ENCODE results near the gene LENG8. TPM values are rescaled to one million over a fixed set of nuclear protein-coding genes. Genes with fewer than 3 reads are reported as not detected.

Gene LENG8
- total and polyA plus RNA-seq, 4 experiments from 2014 or later = 3.1 to 565 (median 273) TPM

DNA sequence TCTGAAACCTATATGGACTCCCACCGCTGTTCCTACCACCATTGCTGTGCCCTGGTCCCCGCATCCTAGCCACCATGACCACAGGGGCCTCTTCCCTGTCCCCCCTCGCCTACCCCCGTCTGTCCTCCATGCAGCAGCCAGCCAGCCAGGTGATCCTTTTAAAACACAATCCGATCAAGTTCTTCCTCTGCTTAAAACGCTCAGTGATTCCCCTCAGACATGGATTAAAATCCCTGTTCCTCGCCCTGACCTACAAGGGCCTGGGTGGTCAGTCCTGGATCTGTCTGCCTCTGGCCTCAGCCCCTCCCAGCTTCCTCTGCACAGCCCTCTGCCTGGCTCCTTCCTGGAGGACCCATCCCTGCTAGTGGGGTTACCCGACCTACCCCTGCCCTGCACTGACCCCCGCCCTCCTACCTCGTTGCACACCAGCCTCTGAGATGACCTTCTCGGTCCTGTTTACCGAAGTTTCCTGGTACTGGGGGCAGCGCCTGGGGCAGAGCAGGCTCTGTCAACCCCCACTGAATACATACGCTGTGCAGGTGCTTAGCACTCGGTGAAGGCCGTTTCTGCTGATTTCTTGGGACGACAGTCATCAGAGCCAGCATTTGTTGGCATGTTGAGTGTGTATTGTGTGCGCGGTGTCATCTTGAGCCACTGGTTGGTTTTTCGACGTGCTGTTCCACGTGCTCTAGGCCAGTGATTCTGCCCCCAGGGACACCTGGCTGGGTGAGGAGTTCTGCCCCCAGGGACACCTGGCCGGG is 14.7 kb upstream of the LENG8 start:
- no peak for DNase-seq
- H3K27ac ChIP-seq (ENCODE audit: low read depth, low read length) = no peak overlapping the region
- no peaks in the 10 kb centered on the region for H3K9me3 Mint-ChIP-seq
- POLR2A ChIA-PET (ENCODE audit: partially characterized antibody) = interaction anchor here (1.7 kb wide), 1 partner anchor 15 kb away, joined by 8 read pairs; the partner anchor contains the start of gene LENG8
- H3K4me3 ChIP-seq (ENCODE audit: low read length in 2 of 2) = no peak overlapping the region
- no peaks in the 10 kb centered on the region for H3K9me3 ChIP-seq (ENCODE audit: control insufficient read depth in 1 of 2, low read length in 2 of 2)
- peaks cover 0 to 4% of the 10 kb centered on the region in 2 donors for H3K36me3 Mint-ChIP-seq
- CTCF ChIA-PET (ENCODE audit: partially characterized antibody) = no interaction called here
- peaks cover 0 to 4% of the 10 kb centered on the region in 2 donors for H3K27me3 Mint-ChIP-seq
- H3K4me3 Mint-ChIP-seq = no peak overlapping the region
- no peaks in the 10 kb centered on the region for H3K36me3 ChIP-seq (ENCODE audit: insufficient read depth, low read length)
- H3K4me1 ChIP-seq (ENCODE audit: insufficient read depth, low read length) = peaks cover 13% of the 10 kb centered on the region
- no peaks in the 10 kb centered on the region for H3K27me3 ChIP-seq (ENCODE audit: insufficient read depth, low read length)
- peaks cover 10 to 41% (median 15%) of the 10 kb centered on the region in 4 donors for H3K4me1 Mint-ChIP-seq
- H3K27ac Mint-ChIP-seq = peak overlapping the region in 3 of 7 donors; percentile 48 to 66 (median 55)
- intact Hi-C loops (cut with micrococcal nuclease) = no loop called here

DNA sequence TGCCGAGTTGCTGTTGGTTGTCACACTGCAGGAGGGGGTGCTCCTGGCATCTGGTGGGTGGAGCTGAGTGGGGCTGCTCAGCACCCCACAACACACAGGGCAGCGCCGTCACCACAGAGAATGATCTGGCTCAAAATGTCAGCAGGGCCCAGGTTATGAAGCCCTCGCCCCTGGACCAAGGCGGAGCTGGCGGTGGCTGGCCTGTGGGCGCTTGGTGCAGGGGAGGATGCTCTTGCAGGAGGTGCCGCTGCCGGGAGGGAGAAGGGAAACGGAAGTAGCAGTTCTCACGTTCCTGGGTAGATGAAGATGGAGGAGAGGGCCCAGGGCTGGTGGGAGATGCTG is 14.2 kb upstream of the LENG8 start:
- Histone ChIP-seq H3K9me3 (ENCODE audit: control insufficient read depth in 1 of 2, low read length in 2 of 2) (no peaks in the 10 kb centered on the region), H3K4me1 (ENCODE audit: insufficient read depth, low read length) (peaks cover 13% of the 10 kb centered on the region), H3K27me3 (ENCODE audit: insufficient read depth, low read length) (no peaks in the 10 kb centered on the region), H3K36me3 (ENCODE audit: insufficient read depth, low read length) (no peaks in the 10 kb centered on the region), H3K4me3 (ENCODE audit: low read length in 2 of 2) (no peak overlapping the region), H3K27ac (ENCODE audit: low read depth, low read length) (no peak overlapping the region)
- ChIA-PET POLR2A (ENCODE audit: partially characterized antibody) (interaction anchor here (1.7 kb wide), 1 partner anchor 14 kb away, joined by 8 read pairs; the partner anchor contains the start of gene LENG8), CTCF (ENCODE audit: partially characterized antibody) (no interaction called here)
- Mint-ChIP-seq H3K4me3 (peak overlapping the region in 2 of 8 donors; percentile 38 to 39), H3K36me3 (peaks cover 0 to 4% of the 10 kb centered on the region in 2 donors), H3K27ac (peak overlapping the region in 4 of 7 donors; percentile 19 to 84 (median 60)), H3K27me3 (peaks cover 0 to 2% of the 10 kb centered on the region in 2 donors), H3K9me3 (no peaks in the 10 kb centered on the region), H3K4me1 (peaks cover 10 to 41% (median 16%) of the 10 kb centered on the region in 4 donors)
- intact Hi-C loops (cut with micrococcal nuclease) = no loop called here
- DNase-seq = no peak

DNA sequence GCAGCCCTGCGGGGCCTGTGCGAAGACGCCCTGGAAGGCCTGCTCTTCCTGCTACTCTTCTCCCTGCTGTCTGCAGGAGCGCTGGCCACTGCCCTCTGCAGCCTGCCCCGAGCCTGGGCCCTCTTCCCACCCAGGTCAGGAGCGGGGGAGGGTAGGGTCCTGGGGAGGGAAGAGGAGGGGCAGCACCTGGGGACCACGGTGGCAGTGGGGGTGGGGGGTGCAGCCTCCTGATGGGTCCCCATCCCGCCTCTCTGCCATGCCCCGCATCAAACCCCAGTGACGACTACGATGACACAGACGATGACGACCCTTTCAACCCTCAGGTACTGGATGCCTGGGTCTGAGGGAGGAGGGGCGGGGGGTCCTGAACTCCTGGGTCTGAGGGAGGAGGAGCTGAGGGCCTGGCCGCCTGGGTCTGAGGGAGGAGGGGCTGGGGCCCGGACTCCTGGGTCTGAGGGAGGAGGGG is 13.4 kb upstream of the LENG8 start:
- Mint-ChIP-seq H3K9me3 (no peaks in the 10 kb centered on the region), H3K4me1 (peaks cover 10 to 41% (median 18%) of the 10 kb centered on the region in 4 donors), H3K27ac (no peak overlapping the region), H3K27me3 (peaks cover 0 to 2% of the 10 kb centered on the region in 2 donors), H3K36me3 (peaks cover 0 to 6% of the 10 kb centered on the region in 2 donors), H3K4me3 (no peak overlapping the region)
- no peak for DNase-seq
- H3K4me3 ChIP-seq (ENCODE audit: low read length in 2 of 2) = no peak overlapping the region
- H3K27me3 ChIP-seq (ENCODE audit: insufficient read depth, low read length) = no peaks in the 10 kb centered on the region
- CTCF ChIA-PET (ENCODE audit: partially characterized antibody) = no interaction called here
- no peaks in the 10 kb centered on the region for H3K9me3 ChIP-seq (ENCODE audit: control insufficient read depth in 1 of 2, low read length in 2 of 2)
- H3K4me1 ChIP-seq (ENCODE audit: insufficient read depth, low read length) = peaks cover 7% of the 10 kb centered on the region
- intact Hi-C loops (cut with micrococcal nuclease) = no loop called here
- H3K36me3 ChIP-seq (ENCODE audit: insufficient read depth, low read length) = no peaks in the 10 kb centered on the region
- no peak overlapping the region for H3K27ac ChIP-seq (ENCODE audit: low read depth, low read length)
- POLR2A ChIA-PET (ENCODE audit: partially characterized antibody) = interaction anchor here (1.2 to 1.5 kb wide), 2 partner anchors 12 to 13 kb away, joined by 5 read pairs; partner anchors contain the start of gene LENG8

DNA sequence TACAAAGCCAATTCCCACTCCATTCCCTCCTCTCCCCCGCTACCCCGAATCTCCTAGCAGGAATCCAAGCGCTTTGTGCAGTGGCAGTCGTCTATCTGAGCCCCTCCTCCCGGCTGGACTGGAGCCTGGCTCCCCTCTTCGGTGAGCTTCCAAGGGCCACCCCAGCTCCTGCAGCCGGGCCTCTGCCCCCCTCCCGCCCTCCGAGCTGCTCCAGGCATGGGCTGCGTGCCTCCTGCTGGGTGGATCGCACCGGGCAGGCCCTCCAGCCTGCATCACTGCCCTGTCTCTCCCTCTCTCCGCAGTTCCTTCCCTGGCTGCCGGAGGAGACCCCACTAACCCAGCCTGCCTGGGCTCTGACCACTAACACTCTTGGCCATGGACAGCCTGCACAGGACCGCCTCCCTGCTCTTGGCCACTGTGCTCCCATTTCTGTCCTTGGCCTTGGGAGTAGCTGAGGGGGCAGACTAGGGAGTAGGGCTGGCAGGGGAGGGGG is 12.9 kb upstream of the LENG8 start:
- Histone ChIP-seq H3K27me3 (ENCODE audit: insufficient read depth, low read length) (no peaks in the 10 kb centered on the region), H3K27ac (ENCODE audit: low read depth, low read length) (no peak overlapping the region), H3K4me3 (ENCODE audit: low read length in 2 of 2) (no peak overlapping the region), H3K9me3 (ENCODE audit: control insufficient read depth in 1 of 2, low read length in 2 of 2) (no peaks in the 10 kb centered on the region), H3K4me1 (ENCODE audit: insufficient read depth, low read length) (peaks cover 2% of the 10 kb centered on the region), H3K36me3 (ENCODE audit: insufficient read depth, low read length) (no peaks in the 10 kb centered on the region)
- Mint-ChIP-seq H3K9me3 (no peaks in the 10 kb centered on the region), H3K4me1 (peaks cover 10 to 39% (median 19%) of the 10 kb centered on the region in 4 donors), H3K4me3 (no peak overlapping the region), H3K36me3 (peaks cover 0 to 7% of the 10 kb centered on the region in 2 donors), H3K27ac (peak overlapping the region in 1 of 7 donors; percentile 8), H3K27me3 (peaks cover 0 to 2% of the 10 kb centered on the region in 2 donors)
- ChIA-PET POLR2A (ENCODE audit: partially characterized antibody) (interaction anchor here (0.6 to 1.5 kb wide), 3 partner anchors 10 to 13 kb away, joined by 3 to 5 read pairs (median 5); partner anchors contain the start of gene LENG8), CTCF (ENCODE audit: partially characterized antibody) (interaction anchor here (0.7 kb wide), 1 partner anchor 239 kb away, joined by 4 read pairs; no protein-coding TSS in a partner anchor)
- intact Hi-C loops (cut with micrococcal nuclease) = no loop called here
- DNase-seq = no peak

DNA sequence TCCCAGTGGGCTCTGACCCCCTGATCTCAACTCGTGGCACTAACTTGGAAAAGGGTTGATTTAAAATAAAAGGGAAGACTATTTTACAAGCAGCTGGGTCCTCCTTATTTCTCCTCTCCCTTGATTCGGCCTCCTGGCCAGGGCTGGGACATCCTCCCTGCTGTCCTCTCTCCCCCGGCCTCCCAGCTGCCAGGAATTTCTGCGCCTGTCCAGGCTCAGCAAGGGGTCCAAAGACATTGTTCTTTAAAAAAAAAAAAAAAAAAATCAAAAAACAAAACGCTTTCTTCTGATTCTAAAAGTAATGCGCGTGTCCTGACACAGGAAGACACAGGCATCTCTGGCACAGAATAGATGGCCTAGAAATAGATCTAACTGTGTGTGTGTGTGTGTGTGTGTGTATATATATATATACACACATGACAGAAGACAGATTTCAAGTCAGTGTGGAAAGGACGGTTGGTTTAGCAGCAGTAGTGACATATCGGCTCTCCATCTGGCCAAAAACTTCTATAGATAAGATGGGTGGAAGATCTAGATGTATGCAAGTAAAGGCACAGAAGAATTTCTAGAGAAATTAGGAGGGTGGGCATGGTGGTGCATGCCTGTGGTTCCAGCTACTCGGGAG is 12.3 kb upstream of the LENG8 start:
- no peaks in the 10 kb centered on the region for H3K4me1 ChIP-seq (ENCODE audit: insufficient read depth, low read length)
- H3K27ac ChIP-seq (ENCODE audit: low read depth, low read length) = no peak overlapping the region
- no peak for DNase-seq
- ChIA-PET POLR2A (ENCODE audit: partially characterized antibody) (interaction anchor here (0.6 to 1.5 kb wide), 3 partner anchors 9 to 12 kb away, joined by 3 to 5 read pairs (median 5); partner anchors contain the start of gene LENG8), CTCF (ENCODE audit: partially characterized antibody) (interaction anchor here (0.7 kb wide), 1 partner anchor 238 kb away, joined by 4 read pairs; no protein-coding TSS in a partner anchor)
- Mint-ChIP-seq H3K9me3 (no peaks in the 10 kb centered on the region), H3K4me3 (no peak overlapping the region), H3K36me3 (peaks cover 0 to 8% of the 10 kb centered on the region in 2 donors), H3K27ac (no peak overlapping the region), H3K27me3 (peaks cover 0 to 2% of the 10 kb centered on the region in 2 donors), H3K4me1 (peaks cover 9 to 35% (median 18%) of the 10 kb centered on the region in 4 donors)
- H3K9me3 ChIP-seq (ENCODE audit: control insufficient read depth in 1 of 2, low read length in 2 of 2) = no peaks in the 10 kb centered on the region
- no peaks in the 10 kb centered on the region for H3K27me3 ChIP-seq (ENCODE audit: insufficient read depth, low read length)
- intact Hi-C loops (cut with micrococcal nuclease) = no loop called here
- no peak overlapping the region for H3K4me3 ChIP-seq (ENCODE audit: low read length in 2 of 2)
- no peaks in the 10 kb centered on the region for H3K36me3 ChIP-seq (ENCODE audit: insufficient read depth, low read length)

DNA sequence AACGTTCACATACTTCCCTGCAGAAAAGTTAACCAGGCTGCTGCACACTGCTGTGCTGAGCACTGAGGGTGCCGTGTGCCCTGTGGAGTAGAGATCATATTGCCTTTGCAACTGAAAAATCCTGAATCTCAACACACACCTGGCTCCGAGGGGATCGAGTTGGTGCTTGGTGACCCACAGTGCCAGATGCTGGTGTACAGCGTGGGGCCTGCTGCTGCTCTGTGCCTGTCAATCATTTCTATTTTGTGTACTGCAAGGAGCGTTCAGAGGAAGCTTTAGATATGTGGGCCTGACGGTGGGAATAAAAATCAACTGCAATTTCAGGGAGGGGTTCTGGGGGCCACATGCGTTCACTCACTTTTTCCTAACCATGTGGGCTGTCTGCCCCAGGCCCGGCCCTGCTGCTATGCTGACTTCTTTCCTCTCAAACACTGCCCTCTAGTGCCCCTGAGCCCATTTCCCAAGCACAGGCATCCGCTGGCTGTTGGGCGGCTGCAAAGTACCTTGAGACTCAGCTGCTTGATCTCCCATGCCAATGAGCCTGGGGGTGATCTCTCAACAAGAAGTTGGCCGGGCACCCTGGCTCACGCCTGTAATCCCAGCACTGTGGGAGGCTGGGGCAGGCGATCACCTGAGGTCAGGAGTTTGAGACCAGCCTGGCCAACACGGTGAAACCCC is 9.7 kb upstream of the LENG8 start:
- no peaks in the 10 kb centered on the region for H3K27me3 ChIP-seq (ENCODE audit: insufficient read depth, low read length)
- H3K4me3 Mint-ChIP-seq = no peak overlapping the region
- H3K9me3 ChIP-seq (ENCODE audit: control insufficient read depth in 1 of 2, low read length in 2 of 2) = no peaks in the 10 kb centered on the region
- peaks cover 4 to 14% of the 10 kb centered on the region in 2 donors for H3K36me3 Mint-ChIP-seq
- H3K9me3 Mint-ChIP-seq = no peaks in the 10 kb centered on the region
- H3K27ac ChIP-seq (ENCODE audit: low read depth, low read length) = no peak overlapping the region
- no peaks in the 10 kb centered on the region for H3K36me3 ChIP-seq (ENCODE audit: insufficient read depth, low read length)
- H3K4me1 ChIP-seq (ENCODE audit: insufficient read depth, low read length) = no peaks in the 10 kb centered on the region
- CTCF ChIA-PET (ENCODE audit: partially characterized antibody) = interaction anchor here (1.4 to 1.7 kb wide), 2 partner anchors 9 to 114 kb away, joined by 5 to 10 read pairs; partner anchors contain the start of gene LENG8
- peaks cover 9 to 33% (median 16%) of the 10 kb centered on the region in 4 donors for H3K4me1 Mint-ChIP-seq
- H3K27ac Mint-ChIP-seq = peak overlapping the region in 2 of 7 donors; percentile 44 to 60
- DNase-seq = no peak
- intact Hi-C loops (cut with micrococcal nuclease) = no loop called here
- POLR2A ChIA-PET (ENCODE audit: partially characterized antibody) = interaction anchor here (2.0 kb wide), 2 partner anchors 9 kb away, joined by 7 to 12 read pairs; partner anchors contain the start of gene LENG8
- H3K4me3 ChIP-seq (ENCODE audit: low read length in 2 of 2) = no peak overlapping the region
- no peaks in the 10 kb centered on the region for H3K27me3 Mint-ChIP-seq

Measured in CD4-positive, alpha-beta memory T cell (primary cell).